Fibroblast of skin of right biceps (primary cell): ENCODE results near the gene PTPRT.

ENCODE experiments used
- DNase-seq: peaks from one replicate; pipeline ENCODE4 v3.0.0-alpha.2; 2013

Gene PTPRT

DNA sequence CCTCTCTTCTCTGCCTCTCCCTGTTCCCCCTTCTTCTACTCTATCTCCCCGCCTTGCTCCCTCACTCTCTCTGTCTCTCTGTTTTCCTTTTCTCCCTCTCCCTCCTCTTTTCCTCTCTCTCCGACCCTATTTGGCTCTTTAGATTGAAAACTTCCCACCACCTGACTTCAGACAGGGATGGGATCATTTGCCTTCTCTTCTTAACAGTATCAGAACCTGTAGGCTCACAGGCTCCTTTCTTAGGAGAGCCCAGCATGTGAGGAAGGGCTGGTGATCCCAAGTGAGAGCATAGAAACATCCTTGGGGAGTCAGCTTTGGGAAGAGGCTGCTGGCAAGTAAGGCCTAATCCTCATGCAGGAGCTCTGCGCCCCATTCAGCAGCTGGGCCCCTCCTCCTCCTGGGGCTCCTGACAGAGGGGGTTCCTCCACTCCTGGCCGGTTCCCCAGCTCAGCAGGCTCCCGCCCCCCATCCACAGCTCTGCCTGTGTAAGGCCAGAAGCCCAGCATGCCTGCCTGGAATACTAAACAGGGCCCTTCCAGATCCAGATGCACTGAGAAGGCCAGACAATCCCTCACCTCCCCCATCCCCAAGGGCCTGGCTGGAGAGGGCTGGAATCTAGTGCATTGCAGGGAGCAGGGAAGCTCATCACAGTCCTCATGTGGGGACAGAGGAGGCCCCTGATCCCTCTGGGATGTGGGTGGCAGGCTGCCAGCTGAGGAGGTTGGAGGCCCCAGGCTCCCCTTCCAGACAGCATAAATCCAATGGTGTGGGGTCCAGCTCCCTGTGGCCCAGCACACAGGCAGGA is 93.4 kb downstream of the PTPRT start:
- DNase-seq, result no peak

DNA sequence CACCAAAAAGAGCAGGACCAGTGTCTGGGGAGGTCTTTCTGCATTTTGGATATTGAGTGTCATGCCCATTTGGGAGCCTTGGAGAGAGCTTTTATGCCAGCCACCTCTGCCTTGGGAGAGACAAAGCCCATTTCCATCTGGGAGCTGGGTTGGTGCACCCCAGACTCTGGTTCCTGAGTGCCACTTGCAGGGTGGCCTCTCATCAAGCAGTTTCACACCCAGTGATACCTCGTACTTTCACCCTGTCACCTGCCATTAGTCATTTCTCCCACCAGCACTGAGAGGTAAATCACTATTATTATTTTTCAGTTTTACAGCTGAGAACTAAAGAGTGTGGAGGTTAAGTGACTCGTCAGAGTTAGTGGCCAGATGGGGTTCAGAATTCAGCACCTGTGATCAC is 94.7 kb downstream of the PTPRT start:
- DNase-seq, result no peak

DNA sequence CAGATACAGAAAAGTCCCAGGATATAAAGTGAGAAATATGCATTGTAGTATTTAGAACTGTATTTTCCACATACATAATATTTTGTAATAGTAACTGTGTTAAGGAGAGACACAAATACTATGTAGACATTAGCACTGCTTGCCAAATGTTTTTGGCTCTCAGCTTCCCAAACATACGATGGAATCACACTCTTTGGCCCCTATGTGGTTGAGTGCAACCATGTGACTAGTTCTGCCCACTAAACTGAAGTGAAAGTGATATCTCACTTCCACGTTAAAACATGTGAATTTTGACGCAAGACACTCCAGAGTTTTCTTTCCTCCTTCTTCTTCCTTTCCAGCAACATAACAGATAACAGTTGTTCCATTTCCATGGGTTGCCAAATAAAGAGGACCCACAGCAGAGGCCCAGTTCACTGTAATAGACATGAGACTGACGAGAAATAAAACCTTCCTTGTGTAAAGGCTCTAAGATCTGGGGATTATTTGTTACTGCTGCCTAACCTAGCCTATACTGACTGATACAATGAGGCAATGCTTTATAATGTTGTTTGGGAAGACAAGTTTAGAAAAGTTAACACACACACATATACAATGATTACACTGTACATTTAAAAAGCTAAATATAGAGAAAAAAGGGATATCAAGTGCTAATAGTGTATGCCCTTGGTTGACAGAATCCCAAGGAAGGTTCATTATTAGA is 97.2 kb downstream of the PTPRT start:
- DNase-seq, result no peak

DNA sequence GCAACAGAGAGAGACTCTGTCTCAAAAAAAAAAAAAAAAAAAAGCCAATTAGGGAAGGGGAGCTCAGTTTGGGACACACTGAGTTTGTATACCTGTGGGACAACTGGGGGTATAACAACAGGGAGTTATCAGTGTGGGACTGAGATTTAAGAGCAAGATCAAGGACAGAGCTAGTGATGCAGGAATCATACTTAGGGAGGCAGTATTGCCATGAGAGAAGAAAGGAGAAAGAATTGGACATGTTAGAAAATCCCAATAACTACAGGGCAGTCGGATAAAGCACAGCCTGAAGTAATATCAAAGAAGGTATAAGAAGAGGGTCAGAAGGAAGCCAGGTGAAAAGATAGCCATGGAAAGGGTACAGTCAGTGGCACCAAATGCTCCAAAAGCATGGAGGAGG is 121.2 kb downstream of the PTPRT start:
- no peak for DNase-seq

DNA sequence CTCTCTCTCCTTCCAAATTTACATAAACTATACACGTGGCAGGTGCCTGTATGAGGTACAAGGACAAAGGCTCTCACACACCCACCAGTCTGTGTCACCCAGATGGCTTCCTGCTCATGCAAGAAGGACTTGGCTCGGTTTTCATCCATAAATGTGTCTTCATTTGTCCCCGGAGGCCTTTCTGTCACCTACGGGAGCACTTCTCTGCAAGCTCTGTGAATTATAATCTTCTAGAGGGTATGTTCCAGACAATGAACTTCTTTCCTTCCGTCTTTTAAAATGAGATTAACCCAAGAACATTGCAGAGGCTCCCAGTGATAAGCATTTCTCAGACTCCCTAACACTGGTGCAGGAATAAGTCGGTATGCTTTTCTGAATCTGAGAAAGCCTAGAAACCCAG is 123.6 kb downstream of the PTPRT start:
- no peak for DNase-seq

DNA sequence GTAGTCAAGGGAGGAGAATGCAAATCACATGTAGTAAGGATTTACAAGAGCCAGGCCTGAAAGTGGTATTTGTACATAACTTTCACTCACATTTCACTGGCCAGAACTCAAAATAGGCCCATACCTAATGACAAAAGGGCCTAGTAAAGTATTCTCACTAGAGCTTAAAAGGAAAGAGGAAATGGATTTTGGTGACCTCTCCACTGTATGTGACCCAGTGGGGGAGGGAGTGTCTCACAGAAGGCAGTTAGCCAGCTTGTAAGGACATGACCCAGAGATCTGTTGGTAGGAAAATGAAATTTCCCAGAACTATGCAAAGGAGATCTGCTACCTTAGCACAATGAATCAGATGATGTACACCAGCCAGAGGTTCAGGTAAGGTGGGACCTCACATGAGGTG is 124.4 kb downstream of the PTPRT start:
- no peak for DNase-seq

DNA sequence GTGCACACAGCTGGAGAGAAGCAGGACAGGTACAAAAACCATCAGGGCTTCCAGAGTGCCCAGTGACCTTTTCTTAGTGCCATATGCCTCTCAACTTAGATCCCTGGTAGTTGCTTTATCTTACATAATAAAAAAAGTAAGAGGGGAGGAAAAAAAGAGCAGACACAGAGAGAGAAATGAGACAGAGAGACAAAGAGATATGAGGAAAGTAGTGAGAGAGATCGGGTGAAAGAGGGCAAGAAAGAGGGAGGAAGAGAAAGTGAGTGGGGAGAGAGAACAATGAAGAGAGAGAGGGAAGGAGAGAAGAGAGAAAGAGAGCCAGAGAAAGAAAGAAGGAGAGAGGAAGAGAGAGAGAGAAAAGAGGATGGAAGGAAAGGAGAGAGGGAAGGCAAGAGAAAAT is 131.6 kb downstream of the PTPRT start:
- no peak for DNase-seq

DNA sequence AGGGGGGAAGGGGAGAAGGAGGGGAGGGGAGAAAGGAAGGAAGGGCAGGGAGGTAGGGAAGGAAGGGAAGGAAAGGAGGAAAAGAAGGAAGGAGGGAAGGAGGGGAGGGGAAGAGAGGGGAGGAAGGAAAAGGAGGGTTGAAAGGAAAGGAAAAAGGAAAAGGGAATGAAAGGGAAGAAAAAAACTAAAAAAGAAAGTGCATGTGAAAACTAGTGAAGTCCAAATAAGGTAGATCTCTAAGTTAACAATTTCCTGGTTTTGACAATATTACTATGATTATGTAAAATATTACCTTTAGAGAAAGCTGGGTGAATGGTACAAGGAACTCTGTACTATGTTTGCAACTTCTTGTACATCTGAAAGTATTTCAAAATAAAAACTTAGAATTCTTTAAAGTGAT is 132.4 kb downstream of the PTPRT start:
- DNase-seq, result no peak

DNA sequence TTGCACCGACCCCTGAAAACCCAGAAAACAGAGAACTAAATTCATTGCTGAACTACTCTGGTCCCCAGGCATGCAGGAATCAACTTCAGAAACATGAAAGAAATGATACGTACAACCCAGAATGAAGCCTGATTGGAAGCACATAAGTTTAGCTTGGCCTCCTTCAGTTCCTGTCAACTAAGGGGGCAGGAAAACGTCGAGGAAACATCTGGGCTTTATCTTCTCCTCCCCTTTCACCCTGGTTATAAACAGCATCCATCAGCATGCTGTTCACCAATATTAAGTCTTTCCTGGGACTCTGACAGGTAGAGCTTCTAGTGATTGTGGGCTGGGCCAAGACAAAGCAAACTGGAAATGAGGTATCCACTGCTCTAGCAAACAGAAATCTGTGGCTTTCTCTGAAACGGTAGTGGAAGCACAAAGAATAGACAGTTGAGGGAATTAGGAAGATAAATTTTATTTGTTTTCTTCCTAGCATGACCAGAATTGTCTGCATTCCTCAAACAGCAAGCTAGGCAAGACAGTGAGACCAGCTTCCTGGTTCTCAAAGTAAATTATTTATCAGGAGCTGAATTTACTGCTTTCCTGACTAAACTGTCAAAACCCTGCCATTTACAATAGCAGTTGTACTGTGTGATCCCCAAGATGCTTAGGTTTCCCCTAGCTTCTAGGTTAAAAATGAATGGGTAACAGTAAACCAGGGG is 134.4 kb downstream of the PTPRT start:
- no peak for DNase-seq

DNA sequence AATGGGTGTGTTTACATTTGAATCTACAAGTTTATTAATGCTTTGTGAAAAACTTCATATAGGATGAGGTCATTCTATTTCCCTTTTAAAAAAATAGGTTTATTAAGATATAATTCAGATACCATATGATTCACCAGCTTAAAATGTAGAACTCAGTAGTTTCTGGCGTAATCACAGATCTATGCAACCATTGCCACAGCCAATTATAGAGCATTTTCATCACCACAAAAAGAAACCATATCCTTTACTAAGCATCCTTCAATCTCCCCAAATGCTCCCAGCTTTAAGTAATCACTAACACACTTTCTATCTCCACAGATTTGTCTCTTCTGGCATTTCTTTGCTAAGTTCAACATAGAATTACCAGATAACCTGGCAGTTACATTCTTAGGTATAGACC is 137.2 kb downstream of the PTPRT start:
- DNase-seq, result no peak

DNA sequence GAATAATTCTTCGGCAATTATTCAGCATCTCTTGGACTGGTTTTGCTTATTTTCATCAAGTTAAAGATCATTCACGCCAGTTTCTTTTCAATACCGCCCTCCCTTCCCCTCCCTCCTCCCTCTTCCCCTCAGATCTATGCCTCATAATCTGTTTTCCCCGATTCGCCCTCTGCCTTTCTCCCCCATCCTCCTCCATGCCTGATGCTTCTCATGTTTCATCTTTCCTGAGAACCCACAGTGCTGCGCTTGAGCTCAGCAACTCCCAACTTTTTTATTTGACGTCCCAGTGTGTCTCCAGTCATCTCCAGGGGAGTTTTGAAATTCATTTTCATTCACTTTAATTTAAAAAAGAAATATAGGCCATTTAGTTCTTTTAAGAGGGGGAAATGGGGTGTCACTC is 142.7 kb downstream of the PTPRT start:
- no peak for DNase-seq

DNA sequence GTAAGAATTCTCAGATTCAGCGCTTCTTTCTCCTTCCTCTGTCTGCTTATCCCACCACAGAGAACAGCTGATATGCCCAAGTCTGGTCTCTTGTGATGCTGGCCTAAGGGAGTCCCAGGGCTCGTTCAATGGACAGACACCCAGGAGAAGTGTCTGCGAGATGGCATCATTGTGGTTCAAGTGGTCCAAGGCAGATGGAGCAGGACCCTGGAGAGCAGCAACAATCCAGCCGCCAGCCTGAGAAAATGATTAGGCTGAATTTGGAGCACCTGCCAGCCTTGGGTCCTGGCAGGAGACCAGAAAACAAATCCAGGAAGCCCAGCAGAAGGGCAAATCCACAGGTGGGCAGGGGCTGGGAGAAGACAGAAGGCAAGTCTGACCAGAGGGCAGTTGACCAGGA is 145.8 kb downstream of the PTPRT start:
- DNase-seq, result no peak

DNA sequence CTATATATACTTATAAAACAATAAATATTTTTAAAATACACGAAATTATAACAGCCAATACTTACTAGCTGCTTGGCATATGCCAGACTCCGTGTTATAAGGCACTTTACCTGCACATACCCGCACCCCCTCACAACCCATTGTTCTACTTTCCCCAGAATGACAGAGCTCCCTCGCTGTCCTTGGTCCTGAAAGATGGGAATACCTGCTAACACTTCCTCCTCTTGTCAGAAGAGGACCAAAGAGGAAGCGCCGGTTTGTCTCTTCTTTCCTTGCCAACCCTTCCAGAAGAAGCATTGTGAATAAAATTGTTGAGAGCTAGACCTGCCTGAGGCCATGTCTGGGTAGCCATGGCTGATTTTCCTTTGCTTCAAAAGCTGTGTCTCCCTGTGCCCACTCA is 149.3 kb downstream of the PTPRT start:
- DNase-seq, result no peak

DNA sequence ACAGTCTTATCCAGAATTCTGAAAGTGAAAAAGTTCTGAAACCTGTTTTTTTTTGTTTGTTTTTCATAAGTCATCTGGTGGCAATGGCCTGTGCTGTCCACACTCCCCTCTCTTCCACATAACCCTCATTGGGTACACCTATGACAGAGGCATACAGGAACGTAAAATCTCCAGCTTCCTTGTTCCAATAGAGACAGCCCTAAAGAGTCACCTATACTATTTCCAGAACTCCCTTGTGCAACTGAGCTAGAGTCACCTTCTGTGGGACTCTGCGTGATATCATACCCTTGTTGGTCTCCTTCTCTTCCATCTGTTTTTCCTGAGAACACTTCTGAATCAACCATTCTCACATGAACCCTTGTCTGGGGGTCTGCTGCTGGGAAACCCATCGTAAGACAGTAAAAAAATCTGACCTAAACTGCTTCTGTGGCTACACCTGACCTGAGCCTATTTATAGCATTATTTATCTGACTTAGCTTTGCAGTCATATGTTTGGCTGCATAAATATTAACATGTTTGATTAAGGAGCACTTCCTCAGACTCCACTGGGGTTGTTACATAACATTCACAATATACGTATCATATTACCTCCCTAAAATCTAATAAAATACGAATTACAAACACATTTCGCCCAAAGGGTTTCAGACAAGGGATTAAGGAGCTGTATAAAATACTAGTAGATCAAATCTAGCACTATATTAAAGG is 151.9 kb downstream of the PTPRT start:
- DNase-seq, result no peak

DNA sequence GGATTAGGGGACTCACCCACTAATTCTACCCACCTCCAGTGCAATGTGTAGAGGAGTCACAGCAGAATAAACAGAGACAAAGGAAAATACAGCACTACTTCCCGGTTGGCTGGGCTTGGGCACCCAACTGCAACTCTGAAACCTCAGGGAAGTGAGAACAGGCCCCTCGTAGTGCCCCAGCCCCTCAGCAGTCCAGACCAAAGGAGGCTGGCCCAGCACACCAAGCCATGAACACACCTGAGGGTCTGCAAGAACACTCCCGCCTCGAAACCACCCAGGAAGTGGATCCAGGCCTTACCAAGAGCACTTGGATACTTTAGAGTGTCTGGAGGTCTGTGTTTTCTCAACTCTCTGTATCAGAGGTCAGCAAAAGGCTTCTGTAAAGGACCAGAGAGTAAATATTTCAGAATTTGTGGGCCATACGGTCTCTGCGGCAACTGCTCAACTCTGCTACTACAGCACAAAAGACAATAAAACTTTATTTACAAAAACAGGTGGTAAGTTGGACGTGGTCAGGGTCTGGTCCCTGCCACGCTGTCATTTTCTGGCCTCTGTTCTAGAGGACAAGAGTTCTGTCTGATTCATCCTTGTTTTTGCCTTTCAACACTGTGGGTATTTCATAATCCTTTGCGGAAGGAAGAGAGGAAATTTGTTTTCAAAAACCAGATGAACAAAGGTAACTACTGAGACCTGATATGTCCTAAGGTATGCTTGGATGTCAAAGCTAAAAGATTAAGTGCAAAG is 154.6 kb downstream of the PTPRT start:
- DNase-seq, result no peak

DNA sequence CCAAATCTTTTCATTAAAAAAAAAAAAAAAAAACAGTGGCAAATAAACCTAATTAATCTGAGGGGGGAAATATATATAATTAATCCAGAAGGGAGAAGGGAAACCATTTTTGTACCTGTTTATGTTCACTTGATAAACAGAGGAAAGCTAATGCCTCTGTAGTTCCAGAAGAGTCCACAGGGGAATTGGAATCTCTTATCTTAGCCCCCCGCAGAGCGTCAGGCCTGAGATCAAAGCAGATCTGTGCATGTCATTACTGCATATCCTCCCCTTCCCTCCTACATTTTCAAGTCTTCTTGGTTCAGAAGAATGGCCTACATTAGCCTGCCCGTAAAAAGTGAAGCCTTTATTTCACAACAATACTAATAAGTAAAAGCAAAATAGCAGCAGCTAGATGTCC is 157.2 kb downstream of the PTPRT start:
- DNase-seq, result no peak

DNA sequence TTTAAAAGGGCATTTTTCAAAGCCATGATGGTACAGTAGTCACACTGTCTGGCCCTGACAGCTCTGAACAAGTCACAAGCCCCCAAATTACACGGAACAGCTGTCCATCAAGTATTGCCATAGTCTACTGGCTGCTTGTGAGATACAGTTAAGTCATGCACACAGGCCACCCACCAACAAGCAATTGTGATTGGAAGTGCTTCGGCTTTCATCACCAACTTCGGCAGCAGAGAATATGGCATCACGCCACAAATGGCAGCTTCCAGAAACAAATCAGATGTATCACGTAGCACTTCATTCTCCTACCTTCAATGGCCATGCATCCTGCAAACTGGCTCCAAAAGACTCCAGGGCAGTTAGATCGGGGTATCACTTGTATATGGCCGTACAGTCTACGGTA is 160.5 kb downstream of the PTPRT start:
- no peak for DNase-seq

DNA sequence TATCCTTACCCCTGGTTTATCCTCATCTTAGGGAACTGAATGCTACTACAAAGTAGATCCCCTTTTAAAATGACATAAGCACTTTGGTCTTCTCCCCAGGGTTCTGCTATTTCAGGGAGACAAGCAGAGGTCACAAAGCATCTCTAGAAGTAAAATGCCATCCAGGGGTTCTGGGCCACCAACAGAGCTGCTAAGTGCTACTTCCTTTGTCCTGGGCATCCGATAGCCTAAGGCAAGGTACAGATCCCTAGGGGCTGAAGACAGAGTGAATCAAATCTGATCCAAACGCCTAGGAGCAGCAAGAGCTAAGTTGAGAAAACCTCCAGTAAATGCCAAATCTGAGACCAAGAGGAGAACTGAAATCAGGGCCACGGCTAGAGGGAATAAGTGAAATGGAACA is 161.2 kb downstream of the PTPRT start:
- DNase-seq, result no peak

DNA sequence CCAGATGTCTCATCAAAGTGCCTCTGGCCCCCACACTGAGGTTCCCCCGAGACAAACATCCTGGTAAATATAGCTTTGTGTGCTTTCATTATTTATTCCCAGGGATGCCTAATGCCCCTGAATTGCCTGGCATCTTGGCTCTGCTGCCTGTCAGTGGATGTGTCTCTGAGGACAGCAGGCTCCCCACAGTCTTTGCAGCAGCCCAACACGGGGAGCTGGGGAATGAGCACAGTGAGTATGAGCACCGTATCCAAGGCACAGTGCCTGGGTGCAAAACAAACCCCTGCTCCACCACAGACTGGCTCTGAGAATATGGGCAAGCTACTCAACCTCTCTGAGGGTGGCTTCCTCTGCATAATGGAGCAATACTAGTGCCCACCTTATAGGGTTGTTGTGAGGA is 165.9 kb downstream of the PTPRT start:
- DNase-seq, result no peak

DNA sequence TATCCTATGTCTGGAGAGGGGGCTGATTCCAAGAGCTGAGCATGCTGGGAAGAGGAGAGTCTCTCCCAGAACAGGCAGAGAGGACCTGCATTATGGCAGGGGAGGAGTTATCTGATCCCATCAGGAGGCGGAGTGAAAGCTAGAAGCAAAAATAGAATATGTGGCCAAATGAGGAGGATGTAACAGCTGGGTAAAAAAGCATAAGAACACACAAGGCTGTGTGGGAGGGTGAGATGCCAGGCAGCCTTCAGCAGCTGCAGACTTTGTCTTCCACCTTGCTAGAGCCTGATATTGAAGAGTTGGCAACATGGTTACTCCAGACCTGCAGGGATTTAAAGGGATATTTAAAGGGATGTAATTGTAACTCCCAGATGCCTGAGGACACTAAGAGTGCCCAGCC is 167.1 kb downstream of the PTPRT start:
- DNase-seq, result no peak

DNA sequence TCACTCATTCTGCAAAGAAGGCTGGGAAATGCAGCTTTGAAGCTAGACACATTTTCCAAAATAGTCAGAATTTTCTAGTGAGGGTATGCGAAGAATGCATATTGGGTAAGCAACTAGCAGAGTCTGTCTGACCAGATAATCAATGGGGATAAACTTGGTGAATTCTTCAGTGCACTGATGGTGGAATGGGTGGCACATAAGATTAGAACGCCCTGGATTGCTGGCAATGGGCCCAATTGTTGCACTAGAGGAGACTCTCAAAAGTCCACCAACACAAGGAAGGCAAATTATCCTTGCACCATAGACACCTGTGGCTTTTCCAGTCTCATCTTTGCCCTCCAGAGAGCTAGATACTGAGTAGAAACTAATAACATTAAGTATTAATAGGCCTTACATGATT is 167.6 kb downstream of the PTPRT start:
- DNase-seq, result no peak

DNA sequence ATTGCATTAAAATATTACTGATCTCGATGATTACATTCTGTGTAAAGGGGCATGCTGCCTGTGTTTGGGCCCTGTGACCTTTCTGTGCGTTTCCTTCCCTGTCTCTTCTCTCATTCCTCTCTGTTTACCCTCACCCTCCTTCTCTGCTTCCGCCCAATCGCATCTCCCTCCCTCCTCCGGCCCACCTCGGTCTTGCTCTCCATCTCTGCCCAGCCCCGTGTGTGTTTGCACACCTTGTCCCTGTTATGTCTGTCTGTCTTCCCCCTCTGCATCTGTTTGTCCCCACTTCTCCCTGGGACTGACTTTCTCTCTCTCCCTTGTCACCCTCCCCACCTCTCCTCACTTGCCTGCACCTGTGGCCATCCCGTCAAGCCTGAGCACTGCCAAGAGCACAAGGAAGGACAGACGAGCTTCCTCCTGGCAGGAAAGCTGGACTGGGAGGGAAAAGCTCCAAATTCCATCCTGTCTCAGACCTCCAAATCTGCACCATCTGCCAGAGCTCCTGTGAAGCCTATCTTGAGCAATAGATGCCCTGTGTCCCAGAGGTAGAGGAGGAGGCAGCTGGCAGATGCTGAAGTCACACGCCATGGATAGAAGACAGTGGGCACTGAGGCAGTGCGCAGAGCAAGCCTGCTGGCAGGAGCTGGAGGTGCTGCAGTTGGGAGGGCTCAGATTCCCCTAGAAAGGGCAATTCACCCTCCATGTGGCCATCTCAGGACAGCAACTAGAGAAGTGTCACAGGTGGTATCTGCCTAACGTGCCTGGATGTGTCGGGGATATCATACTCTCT is 172.3 kb downstream of the PTPRT start:
- no peak for DNase-seq
